Fibroblast of pulmonary artery (primary cell): ENCODE results near the gene CARD9.

Experiments
- DNase-seq: peaks from one replicate; pipeline ENCODE4 v3.0.0-alpha.2; 2010; ENCODE audit warnings: low read depth
- H3K4me3 ChIP-seq: replicated peaks from 2 replicates; pipeline ENCODE4 v1.5.1; 2011; ENCODE audit warnings: low read depth, mild to moderate bottlenecking, control low read depth, low read length, moderate library complexity
- CTCF ChIP-seq: IDR thresholded peaks from 2 replicates; pipeline ENCODE4 v1.5.1; 2011; ENCODE audit warnings: mild to moderate bottlenecking, control low read depth, low read length, inconsistent platforms; ENCODE audit errors: missing control alignments

The CARD9 gene

GRCh38 chr9:136368190-136368589 lies 5.3 kb downstream of the CARD9 start:
- H3K4me3 ChIP-seq: no peak overlapping the region
- no peak for TF ChIP-seq CTCF
- no peak for DNase-seq

- TF ChIP-seq CTCF: no peak
Observed at GRCh38 chr9:136367296-136368145, 5.9 kb downstream of the CARD9 start.

GRCh38 chr9:136366826-136367225 lies 6.6 kb downstream of the CARD9 start:
- H3K4me3 ChIP-seq: no peak overlapping the region
- TF ChIP-seq CTCF: no peak
- DNase-seq: no peak

More at GRCh38 chr9:136367296-136368145, 5.9 kb downstream of the CARD9 start:
- no peak for DNase-seq
- no peak overlapping the region for H3K4me3 ChIP-seq

GRCh38 chr9:136365775-136366222 lies 7.7 kb downstream of the CARD9 start:
- no peak for TF ChIP-seq CTCF
- no peak overlapping the region for H3K4me3 ChIP-seq
- no peak for DNase-seq

GRCh38 chr9:136364942-136365774 lies 8.3 kb downstream of the CARD9 start:
- no peak for TF ChIP-seq CTCF
- no peak overlapping the region for H3K4me3 ChIP-seq
- DNase-seq: no peak

GRCh38 chr9:136363949-136364748 lies 9.3 kb downstream of the CARD9 start:
- H3K4me3 ChIP-seq: no peak overlapping the region
- TF ChIP-seq CTCF: no peak
- DNase-seq: no peak
